Measurements from ENCODE around the gene ZCCHC24.

The ZCCHC24 gene

GRCh38 chr10:79380125-79380945 is 65.1 kb downstream of the ZCCHC24 start:
- H3K14ac ChIP-seq (ENCODE audit: low read length in 2 of 2): peak overlapping the region in 1 of 2 experiments; percentile 84
- 77% methylated on average over 14 of the region's 14 CpGs for WGBS

DNA sequence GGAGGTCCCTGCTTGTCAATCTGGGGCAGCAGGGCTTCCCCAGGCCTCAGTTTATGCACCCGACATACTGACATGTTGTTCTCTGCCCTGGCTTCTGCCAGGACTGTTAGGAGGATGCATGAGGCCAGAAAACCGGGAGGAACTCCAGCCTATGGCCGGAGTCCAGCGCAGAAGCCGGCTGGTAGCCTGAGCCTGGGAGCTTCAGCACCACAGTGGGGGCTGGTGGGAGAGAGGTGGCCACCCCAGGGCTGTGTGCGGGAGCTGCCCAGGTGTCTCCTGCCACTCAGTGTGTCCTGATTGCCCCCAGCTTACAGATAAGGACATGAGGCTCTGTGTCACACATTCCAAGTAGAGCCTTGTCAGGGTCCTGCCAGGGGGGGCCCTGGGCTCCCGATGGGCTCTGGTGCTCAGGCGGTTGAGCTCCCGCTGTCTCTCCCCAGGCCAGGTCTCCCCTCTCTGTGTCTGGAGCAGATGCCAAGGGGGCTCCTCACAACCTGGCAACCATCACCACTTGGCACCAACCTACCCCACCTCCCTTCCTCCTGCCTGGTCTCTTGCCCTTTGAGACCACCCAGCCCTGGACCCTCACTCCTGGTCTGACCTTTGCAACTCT is 65.8 kb downstream of the ZCCHC24 start:
- H2BK5ac ChIP-seq (ENCODE audit: low read depth, low read length, poor library complexity, severe bottlenecking): no peak overlapping the region
- DNase-seq: no peak
- peak overlapping the region; percentile 54 for H2AK5ac ChIP-seq (ENCODE audit: low read length, severe bottlenecking)
- 89% methylated on average over 9 of the region's 9 CpGs for WGBS
- peak overlapping the region; percentile 68 to 69 for H2BK12ac ChIP-seq (ENCODE audit: low read length in 2 of 2)
- no peaks in the 10 kb centered on the region for H3K79me1 ChIP-seq (replicated peaks; ENCODE audit: low read length, poor library complexity, severe bottlenecking)
- no peaks in the 10 kb centered on the region for H3K27me3 ChIP-seq (ENCODE audit: control insufficient read depth in 1 of 2, insufficient read depth in 1 of 2, low read length in 2 of 2)
- no peak overlapping the region for H3K27ac ChIP-seq (ENCODE audit: low read length, poor library complexity, severe bottlenecking)
- H3K36me3 ChIP-seq (ENCODE audit: control insufficient read depth in 1 of 2, insufficient read depth in 2 of 2, low read depth in 1 of 2, low read length in 2 of 2): peaks cover 10 to 16% of the 10 kb centered on the region in 2 experiments
- H3K4ac ChIP-seq (ENCODE audit: low read depth in 1 of 2, low read length in 2 of 2): peak overlapping the region; percentile 16 to 19
- peak overlapping the region; percentile 58 for H4K8ac ChIP-seq (ENCODE audit: low read length)
- peak overlapping the region in 1 of 2 experiments; percentile 38 for H3K4me3 ChIP-seq (ENCODE audit: insufficient read depth in 1 of 2, low read depth in 1 of 2, low read length in 2 of 2)
- no peak overlapping the region for H2BK15ac ChIP-seq (ENCODE audit: low read depth, poor library complexity, severe bottlenecking)
- H3K4me1 ChIP-seq (ENCODE audit: control insufficient read depth, insufficient read depth, low read depth, low read length): peaks cover 59% of the 10 kb centered on the region
- no peak overlapping the region for H3K23ac ChIP-seq (ENCODE audit: low read length in 2 of 2)
- H3K14ac ChIP-seq (ENCODE audit: low read length in 2 of 2): peak overlapping the region in 1 of 2 experiments; percentile 77
- peak overlapping the region; percentile 93 for H4K91ac ChIP-seq (ENCODE audit: low read length)
- H3K18ac ChIP-seq (ENCODE audit: low read depth in 1 of 2, low read length in 2 of 2): peak overlapping the region; percentile 23 to 69
- no peaks in the 10 kb centered on the region for H3K9me3 ChIP-seq (ENCODE audit: control insufficient read depth, low read length)
- H3K4me2 ChIP-seq (ENCODE audit: low read length, poor library complexity, severe bottlenecking): no peak overlapping the region
- H2AFZ ChIP-seq (ENCODE audit: low read depth, low read length): no peak overlapping the region
- peak overlapping the region; percentile 52 for H3K9ac ChIP-seq (ENCODE audit: low read length)
- H2BK120ac ChIP-seq (ENCODE audit: low read depth, low read length): peak overlapping the region; percentile 64

More at GRCh38 chr10:79380125-79380945, 65.1 kb downstream of the ZCCHC24 start:
- H4K8ac ChIP-seq (ENCODE audit: low read length): peak overlapping the region; percentile 73
- peak overlapping the region; percentile 68 to 69 for H2BK12ac ChIP-seq (ENCODE audit: low read length in 2 of 2)
- H3K4ac ChIP-seq (ENCODE audit: low read depth in 1 of 2, low read length in 2 of 2): peak overlapping the region; percentile 19 to 86
- peak overlapping the region; percentile 21 for H2BK5ac ChIP-seq (ENCODE audit: low read depth, low read length, poor library complexity, severe bottlenecking)
- H3K36me3 ChIP-seq (ENCODE audit: control insufficient read depth in 1 of 2, insufficient read depth in 2 of 2, low read depth in 1 of 2, low read length in 2 of 2): peaks cover 18 to 23% of the 10 kb centered on the region in 2 experiments
- no peaks in the 10 kb centered on the region for H3K79me1 ChIP-seq (replicated peaks; ENCODE audit: low read length, poor library complexity, severe bottlenecking)
- peak overlapping the region in 1 of 2 experiments; percentile 38 for H3K4me3 ChIP-seq (ENCODE audit: insufficient read depth in 1 of 2, low read depth in 1 of 2, low read length in 2 of 2)
- H3K27ac ChIP-seq (ENCODE audit: low read length, poor library complexity, severe bottlenecking): peak overlapping the region; percentile 88
- peak overlapping the region; percentile 93 for H4K91ac ChIP-seq (ENCODE audit: low read length)
- H2AFZ ChIP-seq (ENCODE audit: low read depth, low read length): no peak overlapping the region
- peak overlapping the region; percentile 60 for H2BK15ac ChIP-seq (ENCODE audit: low read depth, poor library complexity, severe bottlenecking)
- H2AK5ac ChIP-seq (ENCODE audit: low read length, severe bottlenecking): peak overlapping the region; percentile 99
- no peaks in the 10 kb centered on the region for H3K27me3 ChIP-seq (ENCODE audit: control insufficient read depth in 1 of 2, insufficient read depth in 1 of 2, low read length in 2 of 2)
- H3K23ac ChIP-seq (ENCODE audit: low read length in 2 of 2): no peak overlapping the region
- H3K4me1 ChIP-seq (ENCODE audit: control insufficient read depth, insufficient read depth, low read depth, low read length): peaks cover 53% of the 10 kb centered on the region
- H2BK120ac ChIP-seq (ENCODE audit: low read depth, low read length): peak overlapping the region; percentile 64
- H3K18ac ChIP-seq (ENCODE audit: low read depth in 1 of 2, low read length in 2 of 2): peak overlapping the region; percentile 34 to 69
- no peaks in the 10 kb centered on the region for H3K9me3 ChIP-seq (ENCODE audit: control insufficient read depth, low read length)
- H3K9ac ChIP-seq (ENCODE audit: low read length): peak overlapping the region; percentile 70
- DNase-seq: peak; percentile 86
- H3K4me2 ChIP-seq (ENCODE audit: low read length, poor library complexity, severe bottlenecking): no peak overlapping the region

- Histone ChIP-seq H2BK120ac (ENCODE audit: low read depth, low read length) (no peak overlapping the region), H3K27ac (ENCODE audit: low read length, poor library complexity, severe bottlenecking) (no peak overlapping the region), H4K8ac (ENCODE audit: low read length) (peak overlapping the region; percentile 8), H3K36me3 (ENCODE audit: control insufficient read depth in 1 of 2, insufficient read depth in 2 of 2, low read depth in 1 of 2, low read length in 2 of 2) (peaks cover 3 to 11% of the 10 kb centered on the region in 2 experiments), H3K9ac (ENCODE audit: low read length) (peak overlapping the region; percentile 52), H3K4me1 (ENCODE audit: control insufficient read depth, insufficient read depth, low read depth, low read length) (peaks cover 54% of the 10 kb centered on the region), H3K18ac (ENCODE audit: low read depth in 1 of 2, low read length in 2 of 2) (peak overlapping the region; percentile 23), H3K14ac (ENCODE audit: low read length in 2 of 2) (peak overlapping the region in 1 of 2 experiments; percentile 94), H2AK5ac (ENCODE audit: low read length, severe bottlenecking) (peak overlapping the region; percentile 54), H2BK12ac (ENCODE audit: low read length in 2 of 2) (peak overlapping the region; percentile 64 to 69), H3K4ac (ENCODE audit: low read depth in 1 of 2, low read length in 2 of 2) (no peak overlapping the region), H2AFZ (ENCODE audit: low read depth, low read length) (peak overlapping the region; percentile 32), H3K4me2 (ENCODE audit: low read length, poor library complexity, severe bottlenecking) (no peak overlapping the region), H3K23ac (ENCODE audit: low read length in 2 of 2) (peak overlapping the region in 1 of 2 experiments; percentile 46), H3K79me1 (replicated peaks; ENCODE audit: low read length, poor library complexity, severe bottlenecking) (no peaks in the 10 kb centered on the region), H4K91ac (ENCODE audit: low read length) (peak overlapping the region; percentile 59), H3K4me3 (ENCODE audit: insufficient read depth in 1 of 2, low read depth in 1 of 2, low read length in 2 of 2) (no peak overlapping the region), H3K9me3 (ENCODE audit: control insufficient read depth, low read length) (no peaks in the 10 kb centered on the region), H2BK15ac (ENCODE audit: low read depth, poor library complexity, severe bottlenecking) (no peak overlapping the region), H2BK5ac (ENCODE audit: low read depth, low read length, poor library complexity, severe bottlenecking) (no peak overlapping the region), H3K27me3 (ENCODE audit: control insufficient read depth in 1 of 2, insufficient read depth in 1 of 2, low read length in 2 of 2) (no peaks in the 10 kb centered on the region)
- 84% methylated on average over 21 of the region's 22 CpGs for WGBS
- no peak for DNase-seq
These were observed 66.5 kb downstream of the ZCCHC24 start for GRCh38 chr10:79378647-79379511.
